IPS-18c (cell line): ENCODE data around the gene FBXO24.

Experiments
- H3K4me3 ChIP-seq: 2 replicates; pipeline ENCODE4 v1.7.0; 2013; ENCODE audit warnings: low read depth, mild to moderate bottlenecking, low read length, moderate library complexity; ENCODE audit not compliant: insufficient read depth
- H3K9me3 ChIP-seq: one replicate; pipeline ENCODE4 v1.6.1; 2013; ENCODE audit warnings: mild to moderate bottlenecking, low read length, moderate library complexity; ENCODE audit not compliant: control insufficient read depth, insufficient read depth

Gene FBXO24

GRCh38 chr7:100568896-100569844 is 17.0 kb upstream of the FBXO24 start:
- Histone ChIP-seq H3K9me3 (no peaks in the 10 kb centered on the region), H3K4me3 (peak overlapping the region; percentile 61)

- no peaks in the 10 kb centered on the region for H3K9me3 ChIP-seq
- H3K4me3 ChIP-seq = no peak overlapping the region
These were observed 14.9 kb upstream of the FBXO24 start for GRCh38 chr7:100570954-100571828.

GRCh38 chr7:100571829-100572116 is 14.4 kb upstream of the FBXO24 start:
- Histone ChIP-seq H3K9me3 (no peaks in the 10 kb centered on the region), H3K4me3 (no peak overlapping the region)

GRCh38 chr7:100572281-100572948 is 13.7 kb upstream of the FBXO24 start:
- Histone ChIP-seq H3K4me3 (no peak overlapping the region), H3K9me3 (no peaks in the 10 kb centered on the region)

- H3K9me3 ChIP-seq = no peaks in the 10 kb centered on the region
- H3K4me3 ChIP-seq = no peak overlapping the region
These were observed 13.0 kb upstream of the FBXO24 start for GRCh38 chr7:100572949-100573675.

- Histone ChIP-seq H3K4me3 (no peak within 1 kb of the TSS), H3K9me3 (no peaks in the 10 kb centered on the region)
These were observed 12.3 kb upstream of the FBXO24 start, which contains the start of gene SAP25 for GRCh38 chr7:100573691-100574361. Gene SAP25, minus strand, starts transcription at chr7:100573900. Its CDS starts 158 bp downstream, at chr7:100573742.

GRCh38 chr7:100574362-100575205 is 11.5 kb upstream of the FBXO24 start:
- Histone ChIP-seq H3K9me3 (no peaks in the 10 kb centered on the region), H3K4me3 (no peak overlapping the region)

- Histone ChIP-seq H3K4me3 (no peak overlapping the region), H3K9me3 (no peaks in the 10 kb centered on the region)
These were observed 10.9 kb upstream of the FBXO24 start for GRCh38 chr7:100575206-100575631.

- H3K9me3 ChIP-seq = no peaks in the 10 kb centered on the region
- H3K4me3 ChIP-seq = no peak overlapping the region
These were observed 10.3 kb upstream of the FBXO24 start for GRCh38 chr7:100575746-100576383.

- Histone ChIP-seq H3K4me3 (no peak overlapping the region), H3K9me3 (no peaks in the 10 kb centered on the region)
These were observed 9.6 kb upstream of the FBXO24 start for GRCh38 chr7:100576384-100576993.

- Histone ChIP-seq H3K9me3 (no peaks in the 10 kb centered on the region), H3K4me3 (no peak overlapping the region)
These were observed 9.0 kb upstream of the FBXO24 start for GRCh38 chr7:100577103-100577502.

GRCh38 chr7:100577507-100577906 is 8.6 kb upstream of the FBXO24 start:
- Histone ChIP-seq H3K4me3 (no peak overlapping the region), H3K9me3 (no peaks in the 10 kb centered on the region)

GRCh38 chr7:100578246-100579183 is 7.6 kb upstream of the FBXO24 start:
- Histone ChIP-seq H3K4me3 (no peak overlapping the region), H3K9me3 (no peaks in the 10 kb centered on the region)
